ENCODE data around the gene IL1RAPL1.

IL1RAPL1 gene

GRCh38 chrX:29842552-29842951, 1255.3 kb downstream of the IL1RAPL1 start:
- no peak for TF ChIP-seq CTCF (IDR thresholded peaks at IDR 0.05)

GRCh38 chrX:29851857-29852605, 1264.8 kb downstream of the IL1RAPL1 start:
- no peak for TF ChIP-seq CTCF (IDR thresholded peaks at IDR 0.05)

DNA sequence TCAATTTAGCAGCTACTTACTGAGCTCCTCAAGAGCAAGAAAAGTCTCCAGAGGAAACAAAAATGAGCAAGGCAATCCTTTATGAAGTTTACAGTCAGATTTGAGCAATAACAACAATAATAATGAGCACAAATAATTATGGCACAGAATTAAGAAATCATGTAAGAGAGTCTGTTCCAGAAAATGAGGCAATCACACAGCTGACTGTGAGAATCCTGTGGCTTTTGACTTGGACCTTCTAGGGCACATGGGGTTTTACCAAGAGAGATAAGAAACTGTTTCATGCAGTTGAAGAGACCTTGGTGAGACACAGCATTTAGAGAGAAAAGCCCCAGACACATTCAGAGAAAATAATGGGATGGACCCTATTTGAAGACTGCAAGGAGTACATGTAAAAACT, 1265.5 kb downstream of the IL1RAPL1 start:
- TF ChIP-seq CTCF (IDR thresholded peaks at IDR 0.05) = no peak

GRCh38 chrX:29858714-29859113, 1271.5 kb downstream of the IL1RAPL1 start:
- TF ChIP-seq CTCF (IDR thresholded peaks at IDR 0.05) = no peak

GRCh38 chrX:29862126-29862677, 1275.0 kb downstream of the IL1RAPL1 start:
- no peak for TF ChIP-seq CTCF (IDR thresholded peaks at IDR 0.05)

DNA sequence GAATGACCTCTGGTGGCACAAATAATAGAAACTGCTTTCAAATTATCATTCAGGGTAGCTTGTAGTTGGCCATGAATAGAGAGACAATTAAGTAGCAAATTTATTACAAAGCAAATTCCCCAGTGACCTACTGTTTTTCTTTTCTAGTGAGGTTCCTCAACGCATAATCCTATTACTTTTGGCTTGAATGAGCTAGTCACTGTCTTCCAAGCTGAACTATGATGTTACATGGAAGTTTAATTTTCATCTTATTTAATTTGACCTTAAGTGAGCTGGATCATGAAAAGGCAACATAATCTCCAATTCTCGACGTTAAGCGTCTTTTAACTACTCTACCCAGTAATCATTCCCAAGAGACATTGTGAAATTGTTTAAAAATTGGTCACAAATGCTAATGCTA, 1280.7 kb downstream of the IL1RAPL1 start:
- no peak for TF ChIP-seq CTCF (IDR thresholded peaks at IDR 0.05)

- TF ChIP-seq CTCF (IDR thresholded peaks at IDR 0.05) = no peak
These were observed 1282.6 kb downstream of the IL1RAPL1 start for GRCh38 chrX:29869837-29870236.

Data from LNCAP (cell line).